Measurements from ENCODE around the gene DBX1. TPM values are rescaled to one million over a fixed set of nuclear protein-coding genes. Genes with fewer than 3 reads are reported as not detected.
"Not testable (repeated sequence)": the region's sequence is repeated elsewhere in the genome, so short reads cannot be mapped to it uniquely, and the experiment has no call there.

The DBX1 gene
- total and polyA plus RNA-seq, 5 donors from 2014 or later: not detected

DNA sequence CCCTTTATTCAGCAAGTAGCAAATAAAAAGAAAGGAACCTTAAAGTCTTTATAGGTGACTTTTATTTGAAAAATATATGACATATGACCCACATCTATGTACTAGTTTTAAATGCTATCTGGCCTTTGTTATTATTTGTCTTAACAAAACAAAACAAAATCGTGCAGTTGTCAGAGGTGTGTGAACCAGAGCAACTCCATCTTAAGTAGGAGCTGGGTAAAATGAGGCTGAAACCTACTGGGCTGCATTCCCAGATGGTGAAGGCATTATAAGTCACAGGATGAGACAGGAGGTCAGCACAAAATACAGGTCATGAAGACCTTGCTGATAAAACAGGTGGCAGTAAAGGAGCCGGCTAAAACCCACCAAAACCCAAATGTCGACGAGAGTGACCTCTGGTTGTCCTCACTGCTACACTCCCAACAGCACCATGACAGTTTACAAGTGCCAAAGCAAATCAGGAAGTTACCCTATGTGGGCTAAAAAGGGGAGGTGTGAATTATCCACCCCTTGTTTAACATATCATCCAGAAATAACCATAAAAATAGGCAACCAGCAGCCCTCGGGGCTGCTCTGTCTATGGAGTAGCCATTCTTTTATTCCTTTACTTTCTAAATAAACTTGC is 40.2 kb upstream of the DBX1 start:
- not testable (repeated sequence) for H3K4me3 ChIP-seq (ENCODE audit: low read depth, low read length); ATAC-seq (ENCODE audit: low read depth in 2 of 2); H3K9me3 ChIP-seq (ENCODE audit: control insufficient read depth in 2 of 2, low read length in 2 of 2); H3K27ac Mint-ChIP-seq; H3K27ac ChIP-seq (ENCODE audit: insufficient read depth, low read length, poor library complexity, severe bottlenecking); H3K36me3 Mint-ChIP-seq; DNase-seq; H3K9me3 Mint-ChIP-seq; H3K4me1 Mint-ChIP-seq; H3K36me3 ChIP-seq (ENCODE audit: control insufficient read depth, insufficient read depth, low read length); H3K4me3 Mint-ChIP-seq; H3K4me1 ChIP-seq (ENCODE audit: control insufficient read depth, insufficient read depth, low read length, poor library complexity, severe bottlenecking); H3K27me3 ChIP-seq (ENCODE audit: control insufficient read depth, insufficient read depth, low read length)
- H3K27me3 Mint-ChIP-seq: peaks cover 29% of the 10 kb centered on the region

DNA sequence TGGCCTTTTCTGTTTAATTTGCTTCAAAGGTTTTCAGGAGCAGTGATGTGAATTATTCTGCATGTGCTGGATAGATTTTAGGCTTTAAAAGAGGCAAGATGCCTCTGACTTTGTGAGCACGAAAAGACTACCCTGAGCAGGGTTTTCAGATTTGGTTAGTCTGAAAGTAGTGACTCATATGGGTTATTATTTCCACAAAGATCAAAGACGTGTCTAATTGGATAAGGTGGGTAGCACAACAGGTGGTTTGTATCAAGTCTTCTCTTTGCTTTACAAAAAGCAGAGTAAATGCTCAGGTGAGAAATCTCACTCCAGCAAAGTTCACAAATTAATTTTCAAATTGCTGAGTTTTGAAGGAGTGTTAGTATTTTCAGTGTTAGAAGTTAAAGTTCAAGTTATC is 37.6 kb upstream of the DBX1 start:
- no peaks in the 10 kb centered on the region for H3K4me1 ChIP-seq (ENCODE audit: control insufficient read depth, insufficient read depth, low read length, poor library complexity, severe bottlenecking)
- Mint-ChIP-seq H3K36me3 (no peaks in the 10 kb centered on the region), H3K27me3 (peaks cover 34% of the 10 kb centered on the region)

DNA sequence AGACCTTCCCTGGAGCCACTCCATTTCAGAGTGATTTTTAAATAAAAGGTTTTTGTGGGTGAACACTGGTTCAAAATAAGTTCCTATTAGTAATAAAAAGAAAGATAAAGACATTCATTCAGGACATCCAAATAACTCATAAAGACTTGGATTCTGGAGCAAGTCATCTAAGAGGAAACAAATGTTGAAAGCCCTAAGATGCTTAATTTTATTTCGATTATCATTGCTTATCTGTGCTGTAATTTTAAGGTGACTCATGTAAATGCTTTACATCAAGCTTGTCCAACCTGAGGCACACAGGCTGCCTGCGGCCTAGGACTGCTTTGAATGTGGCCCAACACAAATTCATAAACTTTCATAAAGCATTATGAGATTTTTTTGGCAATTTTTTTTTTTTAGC is 34.2 kb upstream of the DBX1 start:
- H3K36me3 ChIP-seq (ENCODE audit: control insufficient read depth, insufficient read depth, low read length): no peaks in the 10 kb centered on the region
- H3K4me3 ChIP-seq (ENCODE audit: low read depth, low read length): no peak overlapping the region
- H3K9me3 ChIP-seq (ENCODE audit: control insufficient read depth in 2 of 2, low read length in 2 of 2): no peaks in the 10 kb centered on the region
- no peaks in the 10 kb centered on the region for H3K4me1 ChIP-seq (ENCODE audit: control insufficient read depth, insufficient read depth, low read length, poor library complexity, severe bottlenecking)
- H3K4me3 Mint-ChIP-seq: no peak overlapping the region
- H3K9me3 Mint-ChIP-seq: peaks cover 0 to 2% (median 0%) of the 10 kb centered on the region in 7 donors
- no peak overlapping the region for H3K27ac Mint-ChIP-seq
- H3K27me3 ChIP-seq (ENCODE audit: control insufficient read depth, insufficient read depth, low read length): peaks cover 6% of the 10 kb centered on the region
- H3K4me1 Mint-ChIP-seq: no peaks in the 10 kb centered on the region
- peaks cover 17% of the 10 kb centered on the region for H3K27me3 Mint-ChIP-seq
- no peaks in the 10 kb centered on the region for H3K36me3 Mint-ChIP-seq
- no peak overlapping the region for H3K27ac ChIP-seq (ENCODE audit: insufficient read depth, low read length, poor library complexity, severe bottlenecking)
- DNase-seq: no peak
- no peak for ATAC-seq (ENCODE audit: low read depth in 2 of 2)

More for the DNA sequence above, 37.6 kb upstream of the DBX1 start:
- Histone ChIP-seq H3K9me3 (ENCODE audit: control insufficient read depth in 2 of 2, low read length in 2 of 2) (no peaks in the 10 kb centered on the region), H3K27me3 (ENCODE audit: control insufficient read depth, insufficient read depth, low read length) (peaks cover 6% of the 10 kb centered on the region), H3K36me3 (ENCODE audit: control insufficient read depth, insufficient read depth, low read length) (no peaks in the 10 kb centered on the region), H3K27ac (ENCODE audit: insufficient read depth, low read length, poor library complexity, severe bottlenecking) (no peak overlapping the region), H3K4me3 (ENCODE audit: low read depth, low read length) (no peak overlapping the region)
- no peak overlapping the region for H3K4me3 Mint-ChIP-seq
- H3K4me1 Mint-ChIP-seq: peaks cover 0 to 3% (median 0%) of the 10 kb centered on the region in 4 donors
- DNase-seq: peak in 1 of 3 donors; percentile 3
- H3K27ac Mint-ChIP-seq: no peak overlapping the region
- peaks cover 0 to 6% (median 0%) of the 10 kb centered on the region in 7 donors for H3K9me3 Mint-ChIP-seq
- ATAC-seq (ENCODE audit: low read depth in 2 of 2): no peak

DNA sequence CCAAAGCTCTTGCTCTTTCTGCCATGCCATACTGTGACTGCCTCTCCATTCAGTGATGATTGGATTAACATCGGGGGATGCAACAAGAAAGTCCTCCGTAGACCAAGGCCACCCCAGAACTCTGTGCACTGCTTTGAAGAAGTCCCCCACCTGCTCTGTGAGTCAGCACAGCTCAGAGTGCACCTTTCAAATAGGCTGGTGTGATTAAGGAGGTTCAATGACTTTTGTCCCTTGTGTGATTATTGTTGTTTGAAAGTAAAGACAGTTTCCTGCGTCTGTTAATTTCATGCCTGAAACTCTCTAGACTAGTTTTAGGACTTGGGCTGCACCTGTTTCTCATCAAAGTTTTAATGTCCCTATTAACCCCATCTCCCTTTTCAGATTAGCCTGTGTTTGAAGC is 33.0 kb upstream of the DBX1 start:
- Histone ChIP-seq H3K9me3 (ENCODE audit: control insufficient read depth in 2 of 2, low read length in 2 of 2) (no peaks in the 10 kb centered on the region), H3K36me3 (ENCODE audit: control insufficient read depth, insufficient read depth, low read length) (no peaks in the 10 kb centered on the region), H3K27me3 (ENCODE audit: control insufficient read depth, insufficient read depth, low read length) (peaks cover 6% of the 10 kb centered on the region), H3K4me3 (ENCODE audit: low read depth, low read length) (no peak overlapping the region), H3K4me1 (ENCODE audit: control insufficient read depth, insufficient read depth, low read length, poor library complexity, severe bottlenecking) (no peaks in the 10 kb centered on the region), H3K27ac (ENCODE audit: insufficient read depth, low read length, poor library complexity, severe bottlenecking) (no peak overlapping the region)
- no peaks in the 10 kb centered on the region for H3K36me3 Mint-ChIP-seq
- peak overlapping the region in 1 of 3 donors; percentile 14 for H3K27ac Mint-ChIP-seq
- H3K4me3 Mint-ChIP-seq: no peak overlapping the region
- H3K9me3 Mint-ChIP-seq: peaks cover 0 to 2% (median 0%) of the 10 kb centered on the region in 7 donors
- peaks cover 14% of the 10 kb centered on the region for H3K27me3 Mint-ChIP-seq
- no peak for DNase-seq
- no peaks in the 10 kb centered on the region for H3K4me1 Mint-ChIP-seq
- ATAC-seq (ENCODE audit: low read depth in 2 of 2): no peak

DNA sequence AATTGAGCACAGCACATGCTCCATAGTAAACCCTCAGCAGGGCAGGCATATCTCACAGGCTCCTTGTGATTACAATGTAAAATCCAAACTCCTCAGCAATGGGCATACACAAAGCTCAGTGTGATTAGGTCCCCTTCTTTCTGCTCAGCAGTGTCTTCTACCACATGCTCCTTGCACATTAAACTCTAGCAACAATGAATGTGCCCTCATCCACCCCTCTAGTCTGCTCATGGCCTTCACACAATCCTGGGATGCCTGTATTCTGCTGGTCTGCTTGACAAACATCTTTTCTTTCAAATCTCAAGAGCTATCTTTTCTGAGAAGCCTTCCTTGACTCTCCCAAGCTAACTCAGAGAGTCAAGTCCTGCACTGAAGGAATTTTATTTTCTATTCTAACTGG is 32.4 kb upstream of the DBX1 start:
- no peak for ATAC-seq (ENCODE audit: low read depth in 2 of 2)
- no peaks in the 10 kb centered on the region for H3K9me3 ChIP-seq (ENCODE audit: control insufficient read depth in 2 of 2, low read length in 2 of 2)
- no peak overlapping the region for H3K4me3 Mint-ChIP-seq
- H3K36me3 Mint-ChIP-seq: no peaks in the 10 kb centered on the region
- H3K9me3 Mint-ChIP-seq: peaks cover 0 to 2% (median 0%) of the 10 kb centered on the region in 7 donors
- H3K4me3 ChIP-seq (ENCODE audit: low read depth, low read length): no peak overlapping the region
- H3K4me1 ChIP-seq (ENCODE audit: control insufficient read depth, insufficient read depth, low read length, poor library complexity, severe bottlenecking): no peaks in the 10 kb centered on the region
- H3K4me1 Mint-ChIP-seq: no peaks in the 10 kb centered on the region
- no peak for DNase-seq
- peaks cover 1% of the 10 kb centered on the region for H3K27me3 ChIP-seq (ENCODE audit: control insufficient read depth, insufficient read depth, low read length)
- peaks cover 9% of the 10 kb centered on the region for H3K27me3 Mint-ChIP-seq
- no peak overlapping the region for H3K27ac Mint-ChIP-seq
- no peaks in the 10 kb centered on the region for H3K36me3 ChIP-seq (ENCODE audit: control insufficient read depth, insufficient read depth, low read length)
- no peak overlapping the region for H3K27ac ChIP-seq (ENCODE audit: insufficient read depth, low read length, poor library complexity, severe bottlenecking)

DNA sequence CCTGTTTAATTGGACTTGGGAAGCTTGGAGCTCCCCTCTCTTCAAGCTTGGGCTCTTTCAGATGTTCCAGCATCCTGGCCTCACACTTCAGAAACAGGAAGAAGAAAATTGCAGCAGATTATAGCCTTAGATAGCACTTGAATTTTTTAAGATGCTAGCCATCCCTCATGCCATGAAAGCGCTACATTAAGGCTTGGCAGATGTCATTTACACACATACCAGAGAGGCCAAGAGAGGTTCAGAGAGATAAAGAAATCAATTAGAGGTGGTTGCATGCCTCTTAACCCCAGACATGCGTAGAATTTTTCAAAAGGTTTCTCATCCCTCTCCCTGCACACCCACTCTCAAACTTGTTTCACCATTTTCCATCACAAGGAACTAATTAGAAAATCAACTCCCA is 31.9 kb upstream of the DBX1 start:
- Histone ChIP-seq H3K9me3 (ENCODE audit: control insufficient read depth in 2 of 2, low read length in 2 of 2) (no peaks in the 10 kb centered on the region), H3K27me3 (ENCODE audit: control insufficient read depth, insufficient read depth, low read length) (peaks cover 1% of the 10 kb centered on the region), H3K4me1 (ENCODE audit: control insufficient read depth, insufficient read depth, low read length, poor library complexity, severe bottlenecking) (no peaks in the 10 kb centered on the region), H3K4me3 (ENCODE audit: low read depth, low read length) (no peak overlapping the region), H3K36me3 (ENCODE audit: control insufficient read depth, insufficient read depth, low read length) (no peaks in the 10 kb centered on the region), H3K27ac (ENCODE audit: insufficient read depth, low read length, poor library complexity, severe bottlenecking) (no peak overlapping the region)
- no peak overlapping the region for H3K27ac Mint-ChIP-seq
- no peak for ATAC-seq (ENCODE audit: low read depth in 2 of 2)
- peaks cover 7% of the 10 kb centered on the region for H3K27me3 Mint-ChIP-seq
- peaks cover 0 to 2% (median 0%) of the 10 kb centered on the region in 7 donors for H3K9me3 Mint-ChIP-seq
- no peak for DNase-seq
- no peak overlapping the region for H3K4me3 Mint-ChIP-seq
- H3K36me3 Mint-ChIP-seq: no peaks in the 10 kb centered on the region
- H3K4me1 Mint-ChIP-seq: no peaks in the 10 kb centered on the region

DNA sequence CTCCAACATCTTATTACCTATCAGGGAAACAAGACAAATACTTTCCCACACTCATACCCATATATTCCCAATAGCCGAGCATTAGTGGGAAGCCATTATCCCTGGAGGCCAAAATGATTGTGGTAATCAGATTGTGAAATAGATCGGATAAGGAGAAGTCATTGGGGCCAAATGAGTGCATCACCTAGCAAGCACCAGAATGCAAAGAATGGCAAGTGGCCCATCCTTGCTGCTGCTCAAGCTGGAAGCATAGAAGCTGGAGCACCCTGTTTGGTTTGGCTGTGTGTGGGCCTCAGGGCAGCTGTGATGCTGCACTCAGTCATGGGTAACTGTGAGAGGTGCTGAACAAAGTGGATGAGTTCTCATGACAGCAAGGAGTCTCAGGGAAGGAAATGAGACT is 18.7 kb upstream of the DBX1 start:
- H3K27me3 ChIP-seq (ENCODE audit: control insufficient read depth, insufficient read depth, low read length): peaks cover 2% of the 10 kb centered on the region
- Mint-ChIP-seq H3K36me3 (no peaks in the 10 kb centered on the region), H3K27me3 (peaks cover 17% of the 10 kb centered on the region), H3K4me1 (no peaks in the 10 kb centered on the region), H3K9me3 (peaks cover 0 to 10% (median 2%) of the 10 kb centered on the region in 7 donors), H3K27ac (no peak overlapping the region), H3K4me3 (no peak overlapping the region)
- H3K4me3 ChIP-seq (ENCODE audit: low read depth, low read length): no peak overlapping the region
- H3K36me3 ChIP-seq (ENCODE audit: control insufficient read depth, insufficient read depth, low read length): no peaks in the 10 kb centered on the region
- no peak overlapping the region for H3K27ac ChIP-seq (ENCODE audit: insufficient read depth, low read length, poor library complexity, severe bottlenecking)
- H3K9me3 ChIP-seq (ENCODE audit: control insufficient read depth in 2 of 2, low read length in 2 of 2): no peaks in the 10 kb centered on the region
- ATAC-seq (ENCODE audit: low read depth in 2 of 2) (no peak), DNase-seq (no peak)
- H3K4me1 ChIP-seq (ENCODE audit: control insufficient read depth, insufficient read depth, low read length, poor library complexity, severe bottlenecking): no peaks in the 10 kb centered on the region

DNA sequence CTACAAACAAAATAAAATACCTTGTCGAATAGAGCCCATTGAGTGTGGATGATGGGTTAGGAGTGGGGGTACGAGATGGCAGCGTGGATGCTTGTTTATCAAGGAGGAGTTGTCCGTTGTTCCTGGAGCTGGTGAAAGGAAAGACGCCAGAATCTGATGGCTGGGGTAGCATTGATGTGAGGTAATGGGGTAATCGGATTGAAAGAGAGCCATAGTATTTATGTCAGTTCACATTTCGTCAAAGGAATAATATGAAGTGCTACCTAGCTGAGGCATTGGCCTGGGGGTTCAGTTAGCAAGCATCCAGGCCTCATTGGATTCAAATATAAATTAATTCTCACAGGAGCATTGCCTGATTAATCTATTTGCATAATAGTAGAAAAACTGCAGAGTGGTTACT is 16.9 kb upstream of the DBX1 start:
- H3K27ac ChIP-seq (ENCODE audit: insufficient read depth, low read length, poor library complexity, severe bottlenecking): no peak overlapping the region
- H3K36me3 ChIP-seq (ENCODE audit: control insufficient read depth, insufficient read depth, low read length): no peaks in the 10 kb centered on the region
- Mint-ChIP-seq H3K36me3 (no peaks in the 10 kb centered on the region), H3K27ac (no peak overlapping the region), H3K4me1 (no peaks in the 10 kb centered on the region), H3K4me3 (no peak overlapping the region), H3K27me3 (peaks cover 17% of the 10 kb centered on the region), H3K9me3 (peaks cover 0 to 7% (median 2%) of the 10 kb centered on the region in 7 donors)
- peaks cover 2% of the 10 kb centered on the region for H3K27me3 ChIP-seq (ENCODE audit: control insufficient read depth, insufficient read depth, low read length)
- DNase-seq (no peak), ATAC-seq (ENCODE audit: low read depth in 2 of 2) (no peak)
- H3K4me3 ChIP-seq (ENCODE audit: low read depth, low read length): no peak overlapping the region
- no peaks in the 10 kb centered on the region for H3K4me1 ChIP-seq (ENCODE audit: control insufficient read depth, insufficient read depth, low read length, poor library complexity, severe bottlenecking)
- H3K9me3 ChIP-seq (ENCODE audit: control insufficient read depth in 2 of 2, low read length in 2 of 2): no peaks in the 10 kb centered on the region

Data from CD4-positive, CD25-positive, alpha-beta regulatory T cell (primary cell).